Sigmoid colon (tissue), 7 donors: ENCODE measurements around the gene TOX3. TPM values are rescaled to one million over a fixed set of nuclear protein-coding genes. Genes with fewer than 3 reads are reported as not detected.

Source experiments
- DNase-seq: peaks from one replicate; pipeline ENCODE4 v3.0.0-alpha.2; 2019
- H3K27ac ChIP-seq, 4 donors: fragments of 200-600 bp; sonication (generic); one replicate each; pipeline ENCODE4 v1.5.1; 2016 to 2019; ENCODE audit warnings: mild to moderate bottlenecking in 1 of 4
- H3K27me3 ChIP-seq, 3 donors: fragments of 200-600 bp; sonication (generic); one replicate each; pipeline ENCODE4 v1.5.1; 2019; ENCODE audit warnings: mild to moderate bottlenecking in 1 of 3
- H3K36me3 ChIP-seq, 4 donors: fragments of 200-600 bp; sonication (generic); one replicate each; pipeline ENCODE4 v1.5.1; 2016 to 2019
- H3K4me1 ChIP-seq, 4 donors: fragments of 200-600 bp; sonication (generic); one replicate each; pipeline ENCODE4 v1.5.1; 2017 to 2019
- H3K4me3 ChIP-seq, 4 donors: fragments of 200-600 bp; sonication (generic); one replicate each; pipeline ENCODE4 v1.5.1; 2017 to 2019; ENCODE audit warnings: mild to moderate bottlenecking in 2 of 4, moderate library complexity in 1 of 4
- H3K9me3 ChIP-seq, 4 donors: fragments of 200-600 bp in 3 of 4; sonication (generic) in 3 of 4; one replicate each; pipeline versions ENCODE4 v1.5.1 to v1.6.1; 2013 to 2019
- CTCF ChIP-seq, 4 experiments: fragments of 450-650 bp in 3 of 4; fragments of 200-600 bp in 1 of 4; IDR thresholded peaks; one replicate each; pipeline ENCODE4 v1.5.1; 2016 to 2019; ENCODE audit warnings: antibody characterized with exemption in 4 of 4, mild to moderate bottlenecking in 3 of 4, moderate library complexity in 2 of 4
- EP300 ChIP-seq, 4 donors: sonication (generic); formaldehyde crosslinking; IDR thresholded peaks; one replicate each; pipeline ENCODE4 v1.6.1; 2017; ENCODE audit warnings: antibody characterized with exemption in 4 of 4
- POLR2A ChIP-seq, 2 donors: fragments of 450-650 bp; IDR thresholded peaks; one replicate each; pipeline ENCODE4 v1.6.1; 2016; ENCODE audit warnings: antibody characterized with exemption in 2 of 2, mild to moderate bottlenecking in 2 of 2, moderate library complexity in 2 of 2
- POLR2AphosphoS5 ChIP-seq, 4 donors: sonication (generic); formaldehyde crosslinking; IDR thresholded peaks; one replicate each; pipeline ENCODE4 v1.6.1; 2017; ENCODE audit warnings: antibody characterized with exemption in 4 of 4
- WGBS, 2 donors: extraction: QIAGEN DNeasy Blood & Tissue Kit; methylation state at CpG; one replicate each; pipeline ENCODE4 v1.1.7; 2013; 5-methylcytosine and 5-hydroxymethylcytosine counted together
- intact Hi-C: fragments of 100-400 bp; cut with DNase I; formaldehyde crosslinking; loops from one replicate; pipeline ENCODE4 v1.15.1; 2023
- polyA plus RNA-seq, 3 donors: library from polyadenylated mRNA; stranded (reverse); fragments of 200-250 nt; gene quantifications; one replicate each; pipeline ENCODE4 v1.2.3, GENCODE V29; 2013
- total RNA-seq, 4 donors: library from RNA; depleted of rRNA; stranded (reverse); fragments of >200 nt; gene quantifications; one replicate each; pipeline ENCODE4 v1.1.0, GENCODE V29; 2016
- donor health status: healthy with polysubstance abuse.
- donor health status: Bipolar disorder and iron deficiency.
- donor health status: healthy.

Gene TOX3
- total and polyA plus RNA-seq, 7 donors = 0.28 to 18.0 (median 7.1) TPM; not detected in 1

- Histone ChIP-seq H3K36me3 (no peaks in the 10 kb centered on the region), H3K27me3 (no peaks in the 10 kb centered on the region), H3K4me1 (no peaks in the 10 kb centered on the region), H3K27ac (no peak overlapping the region), H3K4me3 (no peak overlapping the region), H3K9me3 (no peaks in the 10 kb centered on the region)
- 70 to 87% methylated on average over 8 of the region's 8 CpGs for WGBS, 2 donors
- no peak for DNase-seq
- intact Hi-C loops = no loop called here
- TF ChIP-seq CTCF (IDR thresholded peaks at IDR 0.05) = no peak
- TF ChIP-seq POLR2AphosphoS5 (IDR thresholded peaks at IDR 0.05) = no peak
- no peak for TF ChIP-seq EP300 (IDR thresholded peaks at IDR 0.05)
- no peak for TF ChIP-seq POLR2A (IDR thresholded peaks at IDR 0.05)
These were observed 20.7 kb downstream of the TOX3 start for GRCh38 chr16:52526116-52526828.

- TF ChIP-seq POLR2AphosphoS5 (IDR thresholded peaks at IDR 0.05) (no peak), EP300 (IDR thresholded peaks at IDR 0.05) (no peak)
- H3K4me3 ChIP-seq = no peak overlapping the region
- DNase-seq = no peak
- WGBS, 2 donors = 90 to 94% methylated on average over 6 of the region's 6 CpGs
- no peaks in the 10 kb centered on the region for H3K27me3 ChIP-seq
- H3K27ac ChIP-seq = no peak overlapping the region
- no peaks in the 10 kb centered on the region for H3K36me3 ChIP-seq
- H3K9me3 ChIP-seq = no peaks in the 10 kb centered on the region
- peaks cover 0 to 4% (median 0%) of the 10 kb centered on the region in 4 donors for H3K4me1 ChIP-seq
- intact Hi-C loops = no loop called here
These were observed 25.4 kb downstream of the TOX3 start for GRCh38 chr16:52521570-52521969.

- H3K27me3 ChIP-seq = no peaks in the 10 kb centered on the region
- H3K36me3 ChIP-seq = no peaks in the 10 kb centered on the region
- H3K4me3 ChIP-seq = no peak overlapping the region
- intact Hi-C loops = no loop called here
- 87 to 89% methylated on average over 5 of the region's 5 CpGs for WGBS, 2 donors
- TF ChIP-seq POLR2A (IDR thresholded peaks at IDR 0.05) (no peak), EP300 (IDR thresholded peaks at IDR 0.05) (no peak), POLR2AphosphoS5 (IDR thresholded peaks at IDR 0.05) (no peak), CTCF (IDR thresholded peaks at IDR 0.05) (no peak)
- H3K27ac ChIP-seq = no peak overlapping the region
- no peak for DNase-seq
- H3K9me3 ChIP-seq = no peaks in the 10 kb centered on the region
- H3K4me1 ChIP-seq = peaks cover 0 to 4% (median 0%) of the 10 kb centered on the region in 4 donors
These were observed 28.1 kb downstream of the TOX3 start for GRCh38 chr16:52518884-52519283.

GRCh38 chr16:52515068-52515671, 31.8 kb downstream of the TOX3 start:
- intact Hi-C loops = no loop called here
- TF ChIP-seq POLR2A (IDR thresholded peaks at IDR 0.05) = no peak
- Histone ChIP-seq H3K9me3 (no peaks in the 10 kb centered on the region), H3K4me1 (peaks cover 0 to 3% (median 0%) of the 10 kb centered on the region in 4 donors), H3K27me3 (no peaks in the 10 kb centered on the region), H3K36me3 (no peaks in the 10 kb centered on the region), H3K27ac (no peak overlapping the region), H3K4me3 (no peak overlapping the region)
- DNase-seq = no peak
- 80 to 82% methylated on average over 4 of the region's 4 CpGs for WGBS, 2 donors

GRCh38 chr16:52512297-52512987, 34.5 kb downstream of the TOX3 start:
- no peak overlapping the region for H3K4me3 ChIP-seq
- WGBS, 2 donors = 87 to 89% methylated on average over 4 of the region's 4 CpGs
- no peaks in the 10 kb centered on the region for H3K4me1 ChIP-seq
- no peaks in the 10 kb centered on the region for H3K9me3 ChIP-seq
- intact Hi-C loops = no loop called here
- no peak overlapping the region for H3K27ac ChIP-seq
- no peak for DNase-seq
- H3K27me3 ChIP-seq = no peaks in the 10 kb centered on the region
- H3K36me3 ChIP-seq = no peaks in the 10 kb centered on the region
- no peak for TF ChIP-seq EP300 (IDR thresholded peaks at IDR 0.05)
- no peak for TF ChIP-seq CTCF (IDR thresholded peaks at IDR 0.05)
- no peak for TF ChIP-seq POLR2AphosphoS5 (IDR thresholded peaks at IDR 0.05)
- TF ChIP-seq POLR2A (IDR thresholded peaks at IDR 0.05) = no peak
